ENCODE results near the gene FKBP8. TPM values are rescaled to one million over a fixed set of nuclear protein-coding genes. Genes with fewer than 3 reads are reported as not detected.
"Not testable (repeated sequence)": the region's sequence is repeated elsewhere in the genome, so short reads cannot be mapped to it uniquely, and the experiment has no call there.

The FKBP8 gene
- polyA plus RNA-seq, 10 donors, result 80.2 to 170 (median 117) TPM

- peak; percentile 97 to 99 (median 98) for DNase-seq
Observed at GRCh38 chr19:18571564-18572344, 28.4 kb upstream of the FKBP8 start, which contains the start of gene UBA52. TSS of gene UBA52 (plus strand) at chr19:18571857. CDS start at chr19:18573301, 1,444 bp downstream.

- no peak for DNase-seq
Observed at GRCh38 chr19:18568367-18568766, 25.0 kb upstream of the FKBP8 start.

- no peak for DNase-seq
Observed at GRCh38 chr19:18566953-18567352, 23.6 kb upstream of the FKBP8 start.

DNA sequence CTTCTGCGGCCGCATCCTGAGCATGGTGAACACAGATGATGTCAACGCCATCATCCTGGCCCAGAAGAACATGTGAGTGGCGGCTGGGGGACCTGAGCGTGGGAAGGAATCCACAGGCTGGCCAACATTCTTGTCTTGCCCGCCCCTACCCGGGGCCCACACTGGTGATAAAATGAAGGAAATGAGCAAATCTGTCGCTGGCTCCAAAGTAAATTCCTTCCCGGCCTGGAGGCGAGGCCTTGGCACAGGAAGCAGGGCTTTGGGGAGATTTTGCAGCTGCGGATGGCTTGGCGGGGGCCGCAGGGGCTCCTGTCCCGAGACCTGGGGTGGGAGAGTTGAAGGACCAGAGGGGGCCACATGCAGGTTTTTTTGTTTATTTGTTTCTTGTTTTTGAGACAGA is 18.7 kb upstream of the FKBP8 start:
- DNase-seq, result peak in 1 of 3 donors; percentile 68

- no peak for DNase-seq
Observed at GRCh38 chr19:18559685-18560084, 16.3 kb upstream of the FKBP8 start.

DNA sequence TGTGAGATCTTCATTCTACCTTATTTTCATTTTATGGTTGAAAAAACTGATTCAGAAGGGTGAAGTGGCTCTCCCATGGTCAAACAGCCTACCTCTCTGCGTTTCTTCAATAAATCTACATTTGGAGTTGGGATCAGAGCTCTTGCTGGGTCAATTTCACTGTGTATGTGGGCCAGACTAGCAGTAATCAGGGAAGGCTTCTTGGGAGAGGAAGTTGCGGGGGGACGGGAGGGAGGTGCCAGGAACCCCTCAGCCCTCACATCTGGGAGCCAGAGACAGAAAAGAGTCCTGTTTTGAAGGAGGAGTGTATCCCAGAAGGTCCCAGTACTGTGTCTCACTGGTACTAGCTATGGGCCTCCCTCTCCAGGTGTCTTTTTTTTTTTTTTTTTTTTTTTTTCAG is 15.2 kb upstream of the FKBP8 start:
- DNase-seq, result no peak

DNA sequence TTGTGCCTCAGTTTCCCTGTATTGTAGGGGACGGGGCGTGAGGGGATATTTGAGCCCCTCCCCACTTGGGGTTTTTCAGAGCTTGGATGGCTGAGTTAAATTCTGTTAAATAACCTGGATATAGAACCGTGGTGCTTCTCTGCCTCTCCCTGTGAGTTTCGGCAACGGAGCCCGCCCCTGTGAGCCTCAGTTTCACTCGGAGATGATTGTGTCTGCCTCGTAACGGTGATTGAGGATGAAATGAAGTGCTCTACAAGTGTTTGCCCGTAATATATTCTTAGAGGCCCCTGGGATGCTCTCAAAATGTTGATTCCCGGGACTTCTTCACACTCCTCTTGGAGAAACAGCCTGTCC is 14.8 kb upstream of the FKBP8 start:
- DNase-seq, result no peak

DNA sequence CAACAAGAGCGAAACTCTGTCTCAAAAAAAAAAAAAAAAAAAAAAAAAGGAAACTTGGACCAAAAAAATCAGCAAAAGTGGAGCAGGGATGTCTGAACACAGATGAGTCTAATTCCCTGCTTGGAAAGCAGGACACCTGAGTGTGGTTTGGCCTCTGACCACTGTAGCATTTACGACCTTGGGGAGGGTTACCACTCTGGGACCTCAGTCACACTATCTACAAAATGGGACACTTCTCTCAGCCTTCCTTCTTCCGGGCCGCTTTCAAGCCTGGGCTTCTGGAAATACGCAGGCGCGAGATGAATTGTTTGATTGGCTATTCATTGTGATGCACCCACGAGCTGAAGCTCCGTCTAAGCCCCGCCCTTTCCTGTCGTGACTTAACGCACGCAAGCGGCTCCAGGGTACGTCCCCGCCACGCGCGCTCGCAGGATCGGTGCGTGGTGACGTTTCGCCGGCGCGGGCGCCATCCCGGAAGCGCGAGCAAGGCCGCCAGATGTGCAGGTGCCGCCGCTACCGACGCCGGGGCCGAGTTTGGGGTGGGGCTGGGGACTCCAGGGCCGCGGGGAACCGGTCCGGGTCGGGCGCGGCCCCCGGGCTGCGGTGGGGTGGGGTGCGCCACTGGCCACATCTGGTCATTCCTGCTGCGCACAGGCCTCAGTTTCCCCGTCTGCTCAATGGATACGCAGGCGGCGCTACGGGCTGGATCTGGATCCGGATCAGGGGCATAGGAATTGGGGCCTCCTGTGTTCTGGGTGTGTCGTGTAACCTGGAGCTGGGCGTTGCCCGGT is 14.2 kb upstream of the FKBP8 start, which contains the start of gene KXD1:
TSS of gene KXD1 (plus strand) at position 460 of the 791 bp plus-strand sequence. CDS start 4,187 bp downstream, outside the sequence.
- peak; percentile 98 to 99 (median 98) for DNase-seq

DNA sequence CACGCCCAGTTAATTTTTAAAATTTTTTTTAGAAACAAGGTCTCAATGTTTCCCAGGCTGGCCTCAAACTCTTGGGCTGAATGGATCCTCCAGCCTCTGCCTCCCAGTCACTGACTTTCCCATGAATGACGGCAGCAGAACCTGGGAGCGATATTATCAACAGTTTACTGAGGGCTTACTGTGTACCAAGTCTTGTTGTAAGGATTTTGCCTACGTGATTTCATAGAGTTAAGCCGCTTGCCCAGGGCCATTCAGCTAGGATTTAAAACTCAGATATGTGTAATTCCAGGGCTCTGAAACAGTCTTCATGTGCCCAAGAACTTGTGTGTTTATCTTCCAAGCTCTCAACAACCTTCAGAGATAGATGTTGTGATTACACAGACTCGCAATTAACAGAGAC is 8.3 kb upstream of the FKBP8 start:
- DNase-seq, result no peak

DNA sequence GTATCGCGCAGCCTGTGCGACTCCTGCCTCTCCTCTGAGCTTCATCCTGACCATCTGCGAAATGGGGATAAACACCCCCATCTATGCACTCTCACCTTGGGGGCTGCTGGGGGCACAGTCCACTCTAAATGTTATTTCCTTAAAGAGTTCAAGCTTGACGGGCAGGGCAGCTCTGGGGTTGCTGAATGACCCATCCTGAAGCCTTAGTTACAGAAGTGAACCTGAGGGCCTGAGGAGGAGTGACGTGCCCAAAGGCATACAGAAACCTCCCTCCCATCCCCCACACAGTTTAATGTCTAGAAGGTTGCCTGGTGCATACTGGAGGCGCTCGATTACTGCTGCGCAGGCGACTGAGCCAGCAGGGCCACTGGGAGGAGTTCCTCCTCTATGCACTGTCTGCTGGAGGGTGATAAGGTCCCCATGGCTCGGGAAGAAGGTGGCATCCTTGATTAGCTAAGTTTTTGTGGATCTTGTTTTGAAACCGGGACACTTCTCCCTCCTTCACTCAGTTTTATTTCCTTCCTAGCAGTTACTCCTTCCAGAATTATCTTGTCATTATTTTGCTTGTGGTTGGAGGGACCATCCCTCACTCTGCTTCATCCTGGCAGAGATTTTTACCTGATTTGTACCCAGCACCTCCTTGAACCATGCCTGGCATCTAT is 572 bp upstream of the FKBP8 start:
- DNase-seq, result peak in 2 of 3 donors; percentile 52 to 65

- peak in 1 of 3 donors; percentile 35 for DNase-seq
Observed at GRCh38 chr19:18541992-18542940, 1.1 kb downstream of the FKBP8 start.

- DNase-seq, result no peak
Observed at GRCh38 chr19:18541258-18541991, 1.9 kb downstream of the FKBP8 start.

DNA sequence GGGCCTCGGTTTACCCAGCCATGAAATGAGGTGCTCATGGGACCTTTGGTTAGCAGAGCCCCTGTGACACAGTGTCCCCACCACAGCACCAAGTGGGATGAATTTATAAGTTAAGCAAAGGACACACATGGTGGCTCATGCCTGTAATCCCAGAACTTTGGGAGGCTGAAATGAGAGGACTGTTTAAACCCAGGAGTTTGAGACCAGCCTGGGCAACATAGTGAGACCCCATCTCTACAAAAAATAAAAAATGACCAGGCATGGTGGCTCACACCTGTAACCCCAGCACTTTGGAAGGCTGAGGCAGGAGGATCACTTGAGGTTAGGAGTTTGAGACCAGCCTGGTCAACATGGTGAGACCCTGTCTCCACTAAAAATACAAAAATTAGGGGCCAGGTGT is 3.2 kb downstream of the FKBP8 start:
- DNase-seq, result not testable (repeated sequence)

- no peak for DNase-seq
Observed at GRCh38 chr19:18539372-18539771, 4.0 kb downstream of the FKBP8 start.

GRCh38 chr19:18538115-18538514 is 5.3 kb downstream of the FKBP8 start:
- DNase-seq, result no peak

DNA sequence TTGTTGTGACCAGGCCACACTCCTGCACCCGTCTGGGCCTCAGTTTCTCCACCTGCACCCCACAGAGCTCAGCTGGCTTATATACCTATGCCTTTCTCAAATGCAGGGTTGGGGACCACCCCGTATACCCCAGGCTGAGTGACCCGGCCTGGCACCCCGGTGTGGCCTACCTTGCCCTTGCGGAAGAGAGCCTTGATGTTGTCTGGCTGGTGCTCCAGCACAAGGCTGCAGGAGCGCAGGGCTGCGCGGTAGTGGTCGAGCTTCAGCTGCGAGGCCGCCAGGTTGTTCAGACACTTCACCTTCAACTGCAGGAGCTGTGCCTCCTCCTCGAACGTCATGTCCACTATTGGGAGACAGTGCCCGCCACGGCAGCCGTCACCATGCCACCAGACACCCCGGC is 5.9 kb downstream of the FKBP8 start:
- DNase-seq, result no peak

- no peak for DNase-seq
Observed at GRCh38 chr19:18536475-18536874, 6.9 kb downstream of the FKBP8 start.

DNA sequence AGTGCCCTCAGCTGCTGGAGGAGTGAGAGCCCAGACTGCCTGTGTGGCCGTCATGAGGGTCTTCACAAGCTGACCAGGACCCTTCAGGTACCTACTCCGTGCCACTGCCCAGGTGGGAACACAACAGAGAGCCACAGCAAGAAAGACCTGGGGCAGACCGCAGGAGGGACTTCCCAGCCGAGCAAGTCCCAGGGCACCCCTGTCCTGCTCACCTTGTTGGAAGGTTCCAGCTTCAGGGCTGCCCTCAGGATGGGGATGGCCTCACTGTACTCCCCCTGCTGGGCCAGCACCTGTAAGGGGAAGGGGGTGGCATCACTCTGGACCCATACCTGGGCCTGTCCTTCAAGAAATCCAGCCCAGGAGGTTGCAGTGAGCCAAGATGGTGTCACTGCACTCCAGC is 10.3 kb downstream of the FKBP8 start:
- DNase-seq, result no peak

GRCh38 chr19:18532168-18532890 is 11.0 kb downstream of the FKBP8 start:
- no peak for DNase-seq

DNA sequence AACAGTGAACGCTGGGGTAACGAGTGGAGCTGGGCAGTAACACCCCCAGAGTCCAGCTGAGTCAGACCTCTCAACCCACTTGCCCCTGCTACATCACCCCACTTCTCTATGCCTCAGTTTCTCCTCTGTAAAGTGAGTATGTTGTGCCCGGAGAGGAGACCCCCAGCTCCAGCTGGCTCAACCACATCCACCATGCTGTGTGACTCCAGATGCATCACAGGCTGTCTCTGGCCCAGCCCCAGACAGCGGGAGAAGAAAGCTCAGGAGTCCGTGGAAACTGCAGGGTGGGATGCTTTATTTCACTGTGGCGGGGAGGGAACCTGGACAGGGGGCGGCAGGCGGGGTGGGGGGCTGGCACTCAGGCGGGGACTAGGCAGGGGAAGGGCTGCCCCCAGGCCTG is 11.9 kb downstream of the FKBP8 start:
- no peak for DNase-seq
